Fibroblast of mammary gland (primary cell): ENCODE data around the gene MAPK8IP3.

Experiments
- DNase-seq: peaks from one replicate; pipeline ENCODE4 v3.0.0-alpha.2; 2010; ENCODE audit warnings: low read depth
- H3K4me3 ChIP-seq: 2 replicates; pipeline ENCODE4 v1.5.1; 2011; ENCODE audit warnings: low read depth, mild to moderate bottlenecking, low read length, moderate library complexity; ENCODE audit not compliant: control insufficient read depth
- CTCF ChIP-seq: conservative IDR thresholded peaks from 2 replicates; pipeline ENCODE4 v1.5.1; 2011; ENCODE audit warnings: low read depth, low read length, inconsistent platforms; ENCODE audit not compliant: control insufficient read depth, insufficient read depth

Gene MAPK8IP3

GRCh38 chr16:1665829-1666228 is 40.2 kb upstream of the MAPK8IP3 start:
- no peak for DNase-seq
- TF ChIP-seq CTCF: no peak
- H3K4me3 ChIP-seq: no peak overlapping the region

GRCh38 chr16:1666316-1666715 is 39.7 kb upstream of the MAPK8IP3 start:
- TF ChIP-seq CTCF: no peak
- H3K4me3 ChIP-seq: no peak overlapping the region
- DNase-seq: no peak

- no peak overlapping the region for H3K4me3 ChIP-seq
- TF ChIP-seq CTCF: no peak
- DNase-seq: no peak
Measured at GRCh38 chr16:1667271-1667670, 38.7 kb upstream of the MAPK8IP3 start.

GRCh38 chr16:1667916-1668315 is 38.1 kb upstream of the MAPK8IP3 start:
- no peak overlapping the region for H3K4me3 ChIP-seq
- no peak for DNase-seq
- no peak for TF ChIP-seq CTCF

GRCh38 chr16:1668612-1669319 is 37.2 kb upstream of the MAPK8IP3 start:
- no peak for TF ChIP-seq CTCF
- no peak for DNase-seq
- H3K4me3 ChIP-seq: no peak overlapping the region

GRCh38 chr16:1669698-1670097 is 36.3 kb upstream of the MAPK8IP3 start:
- TF ChIP-seq CTCF: no peak
- no peak for DNase-seq
- H3K4me3 ChIP-seq: no peak overlapping the region

- no peak for TF ChIP-seq CTCF
- no peak for DNase-seq
- no peak overlapping the region for H3K4me3 ChIP-seq
Measured at GRCh38 chr16:1670371-1670770, 35.6 kb upstream of the MAPK8IP3 start.
